Stomach (tissue), 4 donors: ENCODE measurements around the gene LIPK.

Experiments
- POLR2A ChIP-seq, 4 donors: fragments of 450-650 bp; IDR thresholded peaks; one replicate each; pipeline ENCODE4 v1.6.1; 2016; ENCODE audit warnings: antibody characterized with exemption in 4 of 4, control low read depth in 2 of 4, mild to moderate bottlenecking in 1 of 4, moderate library complexity in 1 of 4
- TF ChIP-seq, protein P1 (sequence below), 7 experiments: fragments of 450-650 bp in 4 of 7; fragments of 200-600 bp in 3 of 7; sonication (generic) in 3 of 7; IDR thresholded peaks; one replicate each; pipeline ENCODE4 v1.5.1; 2016 to 2019; ENCODE audit warnings: antibody characterized with exemption in 7 of 7, control low read depth in 2 of 7, mild to moderate bottlenecking in 1 of 7

DNA sequence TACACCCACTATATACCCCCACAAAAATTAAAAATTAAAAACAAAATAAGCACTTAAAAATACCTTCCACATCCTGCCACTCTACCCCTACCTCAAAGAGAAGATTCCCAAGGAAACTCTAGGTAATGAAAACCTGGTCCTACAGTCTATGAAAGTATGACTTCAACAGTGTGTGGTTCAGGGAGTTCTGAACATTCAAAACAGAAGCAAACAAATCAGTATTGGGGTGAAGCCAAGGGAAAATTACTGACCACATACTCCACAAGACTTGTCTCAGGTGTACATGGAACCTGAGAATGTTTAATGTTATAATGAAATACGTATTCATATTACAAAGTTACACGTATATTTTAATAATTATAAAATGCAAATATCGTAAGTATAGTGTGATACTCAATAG is 76.2 kb downstream of the LIPK start:
- TF ChIP-seq, protein P1, sequence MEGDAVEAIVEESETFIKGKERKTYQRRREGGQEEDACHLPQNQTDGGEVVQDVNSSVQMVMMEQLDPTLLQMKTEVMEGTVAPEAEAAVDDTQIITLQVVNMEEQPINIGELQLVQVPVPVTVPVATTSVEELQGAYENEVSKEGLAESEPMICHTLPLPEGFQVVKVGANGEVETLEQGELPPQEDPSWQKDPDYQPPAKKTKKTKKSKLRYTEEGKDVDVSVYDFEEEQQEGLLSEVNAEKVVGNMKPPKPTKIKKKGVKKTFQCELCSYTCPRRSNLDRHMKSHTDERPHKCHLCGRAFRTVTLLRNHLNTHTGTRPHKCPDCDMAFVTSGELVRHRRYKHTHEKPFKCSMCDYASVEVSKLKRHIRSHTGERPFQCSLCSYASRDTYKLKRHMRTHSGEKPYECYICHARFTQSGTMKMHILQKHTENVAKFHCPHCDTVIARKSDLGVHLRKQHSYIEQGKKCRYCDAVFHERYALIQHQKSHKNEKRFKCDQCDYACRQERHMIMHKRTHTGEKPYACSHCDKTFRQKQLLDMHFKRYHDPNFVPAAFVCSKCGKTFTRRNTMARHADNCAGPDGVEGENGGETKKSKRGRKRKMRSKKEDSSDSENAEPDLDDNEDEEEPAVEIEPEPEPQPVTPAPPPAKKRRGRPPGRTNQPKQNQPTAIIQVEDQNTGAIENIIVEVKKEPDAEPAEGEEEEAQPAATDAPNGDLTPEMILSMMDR (IDR thresholded peaks at IDR 0.05) = no peak
- no peak for TF ChIP-seq POLR2A (IDR thresholded peaks at IDR 0.05)
